Subcutaneous adipose tissue (tissue), 4 donors: ENCODE results near the gene NNT. TPM values are rescaled to one million over a fixed set of nuclear protein-coding genes. Genes with fewer than 3 reads are reported as not detected.

Experiments used
- CTCF ChIP-seq: fragments of 450-650 bp; IDR thresholded peaks from one replicate; pipeline ENCODE4 v1.5.1; 2016; ENCODE audit warnings: low read depth, mild to moderate bottlenecking, control low read depth, antibody characterized with exemption, moderate library complexity
- total RNA-seq, 4 donors: library from RNA; depleted of rRNA; stranded (reverse); fragments of >200 nt; gene quantifications; one replicate each; pipeline ENCODE4 v1.1.0, GENCODE V29; 2016

Gene NNT
- total RNA-seq, 4 donors from 2014 or later = 93.8 to 136 (median 102) TPM

- TF ChIP-seq CTCF = no peak
These were observed 128.6 kb downstream of the NNT start for GRCh38 chr5:43731573-43731972.

GRCh38 chr5:43750809-43751208, 147.8 kb downstream of the NNT start:
- TF ChIP-seq CTCF = no peak

GRCh38 chr5:43753069-43753468, 150.1 kb downstream of the NNT start:
- TF ChIP-seq CTCF = no peak

Other genes starting within 250 kb of the NNT start
- gene CCL28, start 190.8 kb upstream of the NNT start, total RNA-seq = 1 to 10 TPM; 1.2 to 3.7 (median 2.2) TPM
- 10 to 100 TPM in 1 of 4 donors, 1 to 10 TPM in 3; 3.4 to 18.9 (median 7.2) TPM for gene TMEM267, start 119.3 kb upstream of the NNT start, total RNA-seq
- gene C5orf34, start 88.0 kb upstream of the NNT start, total RNA-seq = 1 to 10 TPM in 3 of 4 donors, not detected in 1; 2.4 to 3.9 (median 3.4) TPM
- 100 to 1,000 TPM; 109 to 166 (median 126) TPM for gene PAIP1, start 46.1 kb upstream of the NNT start, total RNA-seq